ENCODE results near the gene PLEKHS1.

The PLEKHS1 gene

DNA sequence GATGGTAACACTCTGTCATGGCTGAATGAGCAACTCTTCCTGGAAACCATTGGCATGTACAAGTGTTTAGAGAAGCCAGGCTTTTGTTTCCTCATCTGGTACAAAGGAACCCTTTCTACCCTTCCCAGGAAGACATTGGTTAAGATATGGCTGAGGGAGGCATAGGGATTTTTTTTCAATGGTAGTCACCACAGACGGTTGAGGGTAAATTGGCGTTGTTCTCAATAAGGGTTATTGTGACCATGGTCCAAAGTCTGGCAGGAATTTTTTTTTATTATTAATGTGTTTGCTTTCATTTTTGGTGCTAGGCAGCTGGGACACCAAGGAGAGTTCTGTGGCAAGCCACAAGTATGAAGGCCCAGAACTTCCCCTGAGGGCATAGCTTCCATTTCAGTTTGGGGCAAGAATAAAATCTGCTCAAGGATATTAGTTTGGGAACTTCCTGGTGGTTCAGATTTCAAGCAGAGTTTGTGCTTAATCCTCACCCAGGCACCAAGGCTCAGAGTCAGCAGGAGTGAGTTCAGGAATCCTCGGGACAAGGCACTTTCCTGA lies at the start of gene PLEKHS1:
PLEKHS1 (plus strand) TSS at position 502 of the 552 bp plus-strand sequence. CDS start 3,596 bp downstream, outside the sequence.
- DNase-seq (ENCODE audit: low read depth in 3 of 3): no peak

GRCh38 chr10:113704637-113705343 lies 46.7 kb upstream of the PLEKHS1 start:
- DNase-seq (ENCODE audit: low read depth in 3 of 3): no peak

DNA sequence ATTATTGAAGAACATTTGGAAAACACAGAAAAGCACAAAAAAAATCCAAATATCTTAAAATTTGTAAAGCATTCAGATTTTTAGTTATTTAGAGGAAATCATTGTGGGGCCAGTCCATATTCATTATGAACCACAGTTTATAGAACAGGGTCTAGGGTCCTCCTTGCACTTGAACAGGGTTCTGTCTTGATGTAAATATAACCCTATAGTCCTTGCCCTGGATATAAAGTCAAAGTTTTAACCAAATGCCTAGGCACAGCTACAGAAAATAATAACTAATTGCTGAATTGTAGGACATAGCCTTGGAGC lies 46.2 kb upstream of the PLEKHS1 start:
- no peak for DNase-seq (ENCODE audit: low read depth in 3 of 3)

GRCh38 chr10:113706623-113707022 lies 44.9 kb upstream of the PLEKHS1 start:
- DNase-seq (ENCODE audit: low read depth in 3 of 3): no peak

DNA sequence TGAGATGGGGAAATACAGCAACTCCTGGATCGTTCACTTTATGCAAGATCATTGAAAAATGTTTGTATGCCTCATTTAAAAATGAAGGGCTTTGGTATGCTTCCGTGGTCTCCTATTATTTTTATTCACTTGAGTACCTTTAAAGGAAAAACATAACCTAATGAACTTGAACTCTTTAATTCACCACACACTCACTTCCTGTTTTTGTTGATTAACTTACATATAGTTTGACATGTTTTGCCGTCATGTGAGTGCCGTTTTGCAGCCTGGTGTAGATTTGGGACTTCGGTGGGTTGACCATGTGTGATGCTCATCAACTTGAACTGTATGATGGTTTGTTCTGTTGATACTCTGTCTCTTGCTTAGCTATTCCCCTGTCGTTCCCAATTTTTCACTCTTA lies 42.8 kb upstream of the PLEKHS1 start:
- no peak for DNase-seq (ENCODE audit: low read depth in 3 of 3)

DNA sequence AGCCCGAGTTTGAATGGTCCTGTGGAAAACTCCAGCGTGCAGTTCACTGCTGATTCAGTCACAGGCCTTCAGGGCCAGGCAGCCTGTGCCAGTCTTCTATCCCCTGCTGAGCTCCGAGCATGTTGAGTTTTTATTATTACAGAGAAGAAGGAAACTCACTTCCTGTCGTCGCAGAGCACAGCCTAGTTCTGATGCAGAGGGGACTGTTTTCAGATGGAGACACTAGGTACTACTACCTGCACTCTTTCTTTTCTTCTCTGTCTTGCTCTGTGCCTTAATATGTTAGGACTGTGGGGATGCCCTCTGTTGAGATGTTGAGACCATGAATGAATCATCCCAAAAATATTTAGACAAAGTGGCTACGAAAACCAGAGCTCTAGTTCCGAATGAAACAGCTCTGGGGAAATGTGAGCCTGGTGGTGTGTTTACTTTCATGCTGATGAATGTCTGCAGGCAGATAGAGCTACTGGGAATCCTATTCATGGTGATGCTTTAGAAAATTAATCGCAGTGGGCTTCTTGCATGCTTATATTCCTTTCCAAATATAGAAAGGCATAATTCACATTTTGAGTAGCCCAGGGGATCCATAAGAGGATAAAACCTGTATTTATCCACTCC lies 42.2 kb upstream of the PLEKHS1 start:
- no peak for DNase-seq (ENCODE audit: low read depth in 3 of 3)

DNA sequence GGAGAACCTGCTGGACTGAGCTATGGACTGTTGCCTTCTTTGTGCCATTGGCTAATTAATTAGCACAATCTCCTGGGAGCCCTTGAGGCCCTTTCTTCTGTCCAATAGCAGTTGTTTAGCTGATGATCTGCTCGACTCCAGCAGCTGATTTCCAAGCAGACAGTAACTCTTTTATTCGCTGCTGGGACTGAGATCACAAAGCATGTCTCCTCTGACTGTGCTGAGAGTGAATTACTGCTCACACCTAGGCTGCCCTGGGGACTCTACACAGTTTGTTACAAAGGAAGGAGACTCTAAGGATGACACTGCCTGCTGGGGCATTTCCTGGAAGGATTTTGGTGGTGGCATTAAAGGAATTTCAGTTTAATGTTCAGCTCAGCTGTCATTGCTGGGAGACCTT lies 40.3 kb upstream of the PLEKHS1 start:
- no peak for DNase-seq (ENCODE audit: low read depth in 3 of 3)

DNA sequence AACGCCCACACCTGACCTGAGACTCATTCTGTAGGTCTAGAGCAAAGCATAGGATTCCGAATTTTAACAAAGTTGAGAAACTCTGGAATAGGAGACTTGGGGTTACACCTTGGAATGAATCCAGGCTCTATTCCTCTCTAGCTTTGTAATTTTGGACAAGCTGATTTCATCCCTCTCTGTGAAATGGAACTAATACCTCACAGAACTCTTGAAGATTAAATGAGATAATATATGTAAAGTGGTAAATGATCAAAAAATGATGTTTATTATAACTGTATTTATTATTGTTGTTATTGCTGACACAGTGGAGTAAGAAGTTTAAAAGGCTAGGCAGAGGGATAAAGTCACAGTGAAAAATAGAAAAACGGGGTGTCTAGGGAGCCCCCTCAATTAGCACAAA lies 39.5 kb upstream of the PLEKHS1 start:
- no peak for DNase-seq (ENCODE audit: low read depth in 3 of 3)

- no peak for DNase-seq (ENCODE audit: low read depth in 3 of 3)
Observed at GRCh38 chr10:113712755-113713639, 38.5 kb upstream of the PLEKHS1 start.

- no peak for DNase-seq (ENCODE audit: low read depth in 3 of 3)
Observed at GRCh38 chr10:113713640-113713982, 37.9 kb upstream of the PLEKHS1 start.

- DNase-seq (ENCODE audit: low read depth in 3 of 3): no peak
Observed at GRCh38 chr10:113716109-113716910, 35.2 kb upstream of the PLEKHS1 start.

DNA sequence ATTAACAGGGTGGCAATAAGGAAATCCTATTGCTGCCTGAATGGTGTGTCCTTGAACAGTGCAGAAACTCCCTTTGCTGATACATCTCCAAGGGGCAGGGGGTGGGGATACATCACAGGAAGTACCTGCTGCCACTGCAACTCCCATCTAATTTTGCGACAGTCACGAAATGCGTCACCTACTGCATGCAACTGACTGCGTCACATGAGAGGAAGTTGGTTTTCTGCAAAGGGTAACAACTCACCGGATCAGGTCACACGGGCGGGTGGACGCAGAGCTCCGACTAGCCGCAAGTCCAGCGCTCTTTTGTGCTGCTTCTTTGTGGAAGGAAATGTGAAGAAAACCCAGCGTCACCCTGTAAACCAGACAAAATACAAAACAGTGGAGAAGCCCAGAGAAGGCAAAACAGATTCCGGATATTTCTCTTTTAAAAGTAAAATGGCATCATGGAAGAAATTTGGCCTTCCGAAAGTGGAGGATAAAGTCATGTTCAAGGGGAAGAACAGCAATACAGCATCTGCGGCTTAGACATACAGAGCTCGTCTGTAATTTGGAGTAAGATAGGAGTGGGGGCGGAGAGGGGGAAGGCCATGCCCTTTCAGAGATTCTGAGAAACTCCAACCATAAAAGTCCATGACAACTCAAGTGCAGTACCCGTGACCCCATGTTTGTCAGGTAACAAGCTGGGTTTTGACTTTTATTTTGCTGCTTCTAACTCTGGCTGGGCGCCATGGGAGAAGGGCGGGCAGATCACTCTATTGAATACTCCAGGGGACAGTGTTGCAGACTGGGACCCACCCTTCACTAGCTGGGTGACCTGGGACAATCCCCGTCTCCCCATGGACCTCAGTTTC lies 32.3 kb upstream of the PLEKHS1 start:
- DNase-seq (ENCODE audit: low read depth in 3 of 3): no peak

DNA sequence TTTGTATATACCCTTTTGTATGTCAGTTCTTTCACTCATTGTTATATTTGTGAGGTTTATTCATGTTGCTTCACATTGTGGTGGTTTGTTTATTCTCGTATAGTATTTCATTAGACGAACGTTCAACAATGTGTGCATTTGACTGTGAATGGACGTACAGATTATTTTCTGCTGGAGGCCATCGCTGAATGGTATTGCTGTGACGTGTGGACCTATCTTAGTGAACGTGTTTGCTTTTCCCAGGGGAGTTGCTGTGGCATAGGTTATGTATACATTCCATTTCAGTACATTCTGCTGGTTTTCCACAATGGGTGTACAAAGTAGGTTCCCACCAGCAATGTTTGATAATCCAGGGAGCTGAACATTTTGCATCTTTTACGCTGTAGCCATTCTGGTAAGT lies 31.1 kb upstream of the PLEKHS1 start:
- no peak for DNase-seq (ENCODE audit: low read depth in 3 of 3)

DNA sequence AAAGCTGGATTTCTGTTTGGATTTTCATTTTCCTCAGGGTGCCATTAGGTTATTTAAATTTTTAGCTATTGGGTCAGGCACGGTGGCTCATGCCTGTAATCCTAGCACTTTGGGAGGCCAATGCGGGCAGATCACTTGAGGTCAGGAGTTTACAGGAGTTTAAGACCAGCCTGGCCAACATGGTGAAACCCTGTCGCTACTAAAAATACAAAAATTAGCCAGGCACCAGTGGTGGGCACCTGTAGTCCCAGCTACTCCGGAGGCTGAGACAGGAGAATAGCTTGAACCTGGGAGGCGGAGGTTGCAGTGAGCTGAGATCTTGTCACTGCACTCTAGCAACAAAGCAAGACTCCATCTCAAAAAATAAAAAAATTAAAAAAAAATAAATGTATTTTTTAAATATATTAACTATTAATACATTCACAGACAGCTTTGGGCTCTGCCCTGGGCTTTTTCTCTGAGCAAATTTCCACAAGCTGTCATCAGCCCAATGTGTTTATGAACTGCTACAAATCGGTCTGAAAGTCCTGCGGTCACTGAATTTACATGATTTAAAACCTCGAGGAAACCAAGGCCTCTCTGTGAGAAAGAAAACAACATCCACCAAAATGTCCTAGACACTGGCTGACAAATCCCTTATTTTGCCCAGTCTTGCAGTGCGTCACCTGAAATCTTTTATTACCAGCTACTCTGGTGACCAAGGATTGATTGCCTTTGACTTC lies 19.2 kb upstream of the PLEKHS1 start:
- DNase-seq (ENCODE audit: low read depth in 3 of 3): no peak

DNA sequence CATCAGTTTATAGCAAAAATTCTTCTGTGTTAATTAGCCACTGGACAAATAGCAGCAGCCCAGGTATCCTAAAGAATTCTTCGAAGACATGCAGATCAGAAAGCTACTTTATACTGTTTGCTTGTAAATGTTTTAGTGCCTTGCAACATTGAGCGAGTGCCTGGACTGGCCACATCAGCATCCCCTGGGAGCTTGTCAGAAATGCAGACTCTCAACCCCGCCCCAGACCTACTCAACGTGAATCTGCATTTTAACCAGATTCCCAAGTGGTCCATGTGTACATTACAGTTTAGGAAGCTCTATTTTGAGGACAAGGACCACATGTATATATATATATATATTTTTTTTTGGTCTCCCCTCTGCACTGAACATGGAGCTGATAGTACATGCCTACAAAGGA lies 18.5 kb upstream of the PLEKHS1 start:
- DNase-seq (ENCODE audit: low read depth in 3 of 3): no peak

GRCh38 chr10:113733635-113734034 lies 17.8 kb upstream of the PLEKHS1 start:
- no peak for DNase-seq (ENCODE audit: low read depth in 3 of 3)

GRCh38 chr10:113735913-113736312 lies 15.6 kb upstream of the PLEKHS1 start:
- no peak for DNase-seq (ENCODE audit: low read depth in 3 of 3)

- DNase-seq (ENCODE audit: low read depth in 3 of 3): no peak
Observed at GRCh38 chr10:113736576-113736975, 14.9 kb upstream of the PLEKHS1 start.

- DNase-seq (ENCODE audit: low read depth in 3 of 3): no peak
Observed at GRCh38 chr10:113739031-113739430, 12.5 kb upstream of the PLEKHS1 start.

GRCh38 chr10:113739577-113739976 lies 11.9 kb upstream of the PLEKHS1 start:
- DNase-seq (ENCODE audit: low read depth in 3 of 3): no peak
